Measurements from ENCODE around the gene ARHGAP21. TPM values are rescaled to one million over a fixed set of nuclear protein-coding genes. Genes with fewer than 3 reads are reported as not detected.

The ARHGAP21 gene
- total RNA-seq, 4 donors from 2014 or later: 35.1 to 60.5 (median 54.1) TPM

GRCh38 chr10:24616536-24616935, 107.2 kb downstream of the ARHGAP21 start:
- in situ Hi-C loops (cut with MboI; ENCODE audit: low sequenced_read_pairs in 4 of 4) (no loop called here), intact Hi-C loops (cut with DNase I; ENCODE audit: low total_unique reads) (loop anchor here (2.0 kb wide), 1 partner anchor 464 kb away; no protein-coding TSS in a partner anchor)
- H3K4me3 ChIP-seq: no peak overlapping the region
- DNase-seq (no peak), ATAC-seq (no peak)
- no peaks in the 10 kb centered on the region for H3K9me3 ChIP-seq
- TF ChIP-seq POLR2A (IDR thresholded peaks at IDR 0.05) (no peak), CTCF (IDR thresholded peaks at IDR 0.05 in 4 of 5, conservative IDR thresholded peaks at IDR 0.05 in 1 of 5) (no peak)
- H3K27me3 ChIP-seq: no peaks in the 10 kb centered on the region
- peaks cover 0 to 8% of the 10 kb centered on the region in 2 donors for H3K36me3 ChIP-seq
- no peak overlapping the region for H3K27ac ChIP-seq
- no peaks in the 10 kb centered on the region for H3K4me1 ChIP-seq

- no peak for ATAC-seq
- H3K4me1 ChIP-seq: no peaks in the 10 kb centered on the region
- H3K27me3 ChIP-seq: no peaks in the 10 kb centered on the region
- H3K4me3 ChIP-seq: no peak overlapping the region
- TF ChIP-seq POLR2A (IDR thresholded peaks at IDR 0.05) (no peak), CTCF (IDR thresholded peaks at IDR 0.05 in 4 of 5, conservative IDR thresholded peaks at IDR 0.05 in 1 of 5) (no peak)
- H3K36me3 ChIP-seq: peaks cover 0 to 43% of the 10 kb centered on the region in 2 donors
- no peaks in the 10 kb centered on the region for H3K9me3 ChIP-seq
- H3K27ac ChIP-seq: no peak overlapping the region
- in situ Hi-C loops (cut with MboI; ENCODE audit: low sequenced_read_pairs in 4 of 4) (no loop called here), intact Hi-C loops (cut with DNase I; ENCODE audit: low total_unique reads) (no loop called here)
- no peak for DNase-seq
Observed at GRCh38 chr10:24606021-24606420, 117.7 kb downstream of the ARHGAP21 start.

GRCh38 chr10:24605141-24605540, 118.5 kb downstream of the ARHGAP21 start:
- Histone ChIP-seq H3K27ac (no peak overlapping the region), H3K36me3 (peaks cover 0 to 50% of the 10 kb centered on the region in 2 donors), H3K4me3 (no peak overlapping the region), H3K4me1 (no peaks in the 10 kb centered on the region), H3K27me3 (no peaks in the 10 kb centered on the region), H3K9me3 (no peaks in the 10 kb centered on the region)
- no peak for TF ChIP-seq CTCF (IDR thresholded peaks at IDR 0.05 in 4 of 5, conservative IDR thresholded peaks at IDR 0.05 in 1 of 5)
- TF ChIP-seq POLR2A (IDR thresholded peaks at IDR 0.05): no peak
- in situ Hi-C loops (cut with MboI; ENCODE audit: low sequenced_read_pairs in 4 of 4): no loop called here
- DNase-seq (no peak), ATAC-seq (no peak)
- intact Hi-C loops (cut with DNase I; ENCODE audit: low total_unique reads): no loop called here

GRCh38 chr10:24603333-24603732, 120.4 kb downstream of the ARHGAP21 start:
- intact Hi-C loops (cut with DNase I; ENCODE audit: low total_unique reads): no loop called here
- H3K27ac ChIP-seq: no peak overlapping the region

More at GRCh38 chr10:24603333-24603732, 120.4 kb downstream of the ARHGAP21 start:
- no peak for DNase-seq
- H3K27me3 ChIP-seq: no peaks in the 10 kb centered on the region
- H3K4me1 ChIP-seq: no peaks in the 10 kb centered on the region
- no peak overlapping the region for H3K4me3 ChIP-seq
- H3K36me3 ChIP-seq: peaks cover 0 to 68% of the 10 kb centered on the region in 2 donors
- TF ChIP-seq CTCF (IDR thresholded peaks at IDR 0.05 in 4 of 5, conservative IDR thresholded peaks at IDR 0.05 in 1 of 5) (no peak), POLR2A (IDR thresholded peaks at IDR 0.05) (no peak)
- H3K9me3 ChIP-seq: no peaks in the 10 kb centered on the region
- ATAC-seq: no peak
- in situ Hi-C loops (cut with MboI; ENCODE audit: low sequenced_read_pairs in 4 of 4): no loop called here
